HG02973 (cell line): Measurements from ENCODE around the gene PCDH9.
"Not testable (repeated sequence)": the region's sequence is repeated elsewhere in the genome, so short reads cannot be mapped to it uniquely, and the experiment has no call there.

Experiments used
- ATAC-seq: cut with Tn5 transposase; IDR thresholded peaks from one replicate; pipeline ENCODE4 v1.9.1; 2021; ENCODE audit warnings: moderate library complexity; ENCODE audit not compliant: unreplicated experiment

Gene PCDH9

GRCh38 chr13:66927562-66927961, 302.6 kb downstream of the PCDH9 start:
- ATAC-seq = no peak

GRCh38 chr13:66926851-66927524, 303.1 kb downstream of the PCDH9 start:
- ATAC-seq = no peak

GRCh38 chr13:66926200-66926850, 303.8 kb downstream of the PCDH9 start:
- no peak for ATAC-seq

- ATAC-seq = no peak
Measured at GRCh38 chr13:66922444-66922843, 307.7 kb downstream of the PCDH9 start.

GRCh38 chr13:66921437-66921836, 308.7 kb downstream of the PCDH9 start:
- ATAC-seq = no peak

- ATAC-seq = no peak
Measured at GRCh38 chr13:66915596-66916185, 314.4 kb downstream of the PCDH9 start.

GRCh38 chr13:66914155-66914554, 316.0 kb downstream of the PCDH9 start:
- no peak for ATAC-seq

- no peak for ATAC-seq
Measured at GRCh38 chr13:66911411-66911939, 318.7 kb downstream of the PCDH9 start.

- ATAC-seq = no peak
Measured at GRCh38 chr13:66899955-66900354, 330.2 kb downstream of the PCDH9 start.

- no peak for ATAC-seq
Measured at GRCh38 chr13:66896933-66897332, 333.2 kb downstream of the PCDH9 start.

- no peak for ATAC-seq
Measured at GRCh38 chr13:66895780-66896179, 334.4 kb downstream of the PCDH9 start.

GRCh38 chr13:66895320-66895719, 334.8 kb downstream of the PCDH9 start:
- ATAC-seq = no peak

- ATAC-seq = no peak
Measured at GRCh38 chr13:66888698-66889097, 341.4 kb downstream of the PCDH9 start.

GRCh38 chr13:66887088-66887487, 343.0 kb downstream of the PCDH9 start:
- ATAC-seq = no peak

- ATAC-seq = no peak
Measured at GRCh38 chr13:66886264-66886663, 343.9 kb downstream of the PCDH9 start.

GRCh38 chr13:66881170-66881569, 349.0 kb downstream of the PCDH9 start:
- not testable (repeated sequence) for ATAC-seq

GRCh38 chr13:66879988-66880387, 350.1 kb downstream of the PCDH9 start:
- no peak for ATAC-seq

- no peak for ATAC-seq
Measured at GRCh38 chr13:66875264-66875663, 354.9 kb downstream of the PCDH9 start.

GRCh38 chr13:66864627-66865026, 365.5 kb downstream of the PCDH9 start:
- no peak for ATAC-seq

GRCh38 chr13:66860878-66861417, 369.2 kb downstream of the PCDH9 start:
- ATAC-seq = no peak

GRCh38 chr13:66859934-66860877, 369.9 kb downstream of the PCDH9 start:
- no peak for ATAC-seq
